Measurements from ENCODE around the gene VOPP1.
A peak's percentile ranks its signal among the peaks of the same experiment; 100 is the strongest.

Gene VOPP1

GRCh38 chr7:55561690-55562089 lies 10.6 kb downstream of the VOPP1 start:
- H3K9me3 ChIP-seq (ENCODE audit: control insufficient read depth, insufficient read depth, low read length), result no peaks in the 10 kb centered on the region
- H3K9me2 ChIP-seq (replicated peaks; ENCODE audit: control insufficient read depth, low read length), result no peaks in the 10 kb centered on the region
- no peaks in the 10 kb centered on the region for H3K27me3 ChIP-seq (ENCODE audit: control insufficient read depth, low read length)
- no peak overlapping the region for H3K27ac ChIP-seq (ENCODE audit: low read depth, low read length)
- no peak overlapping the region for H3K4me3 ChIP-seq (ENCODE audit: low read length)
- TF ChIP-seq EZH2phosphoT487 (IDR thresholded peaks at IDR 0.05; ENCODE audit: borderline replicate concordance, low read length), result no peak
- no peak for TF ChIP-seq CTCF (IDR thresholded peaks at IDR 0.05; ENCODE audit: low read depth, low read length, poor library complexity, severe bottlenecking)
- H3K36me3 ChIP-seq (ENCODE audit: control insufficient read depth, low read length), result peaks cover 1% of the 10 kb centered on the region
- peaks cover 90% of the 10 kb centered on the region for H3K4me1 ChIP-seq (ENCODE audit: control insufficient read depth, low read length)
- H3K4me2 ChIP-seq (ENCODE audit: low read length), result peak overlapping the region; percentile 6; the same call in 1 of the 2 replicates
- peaks cover 98% of the 10 kb centered on the region for H3K79me2 ChIP-seq (ENCODE audit: control insufficient read depth, low read length)
- peaks cover 18% of the 10 kb centered on the region for H3F3A ChIP-seq (ENCODE audit: control insufficient read depth, insufficient read depth)
- peaks cover 26% of the 10 kb centered on the region for H4K20me1 ChIP-seq (ENCODE audit: control insufficient read depth, insufficient read depth, low read depth, low read length)

DNA sequence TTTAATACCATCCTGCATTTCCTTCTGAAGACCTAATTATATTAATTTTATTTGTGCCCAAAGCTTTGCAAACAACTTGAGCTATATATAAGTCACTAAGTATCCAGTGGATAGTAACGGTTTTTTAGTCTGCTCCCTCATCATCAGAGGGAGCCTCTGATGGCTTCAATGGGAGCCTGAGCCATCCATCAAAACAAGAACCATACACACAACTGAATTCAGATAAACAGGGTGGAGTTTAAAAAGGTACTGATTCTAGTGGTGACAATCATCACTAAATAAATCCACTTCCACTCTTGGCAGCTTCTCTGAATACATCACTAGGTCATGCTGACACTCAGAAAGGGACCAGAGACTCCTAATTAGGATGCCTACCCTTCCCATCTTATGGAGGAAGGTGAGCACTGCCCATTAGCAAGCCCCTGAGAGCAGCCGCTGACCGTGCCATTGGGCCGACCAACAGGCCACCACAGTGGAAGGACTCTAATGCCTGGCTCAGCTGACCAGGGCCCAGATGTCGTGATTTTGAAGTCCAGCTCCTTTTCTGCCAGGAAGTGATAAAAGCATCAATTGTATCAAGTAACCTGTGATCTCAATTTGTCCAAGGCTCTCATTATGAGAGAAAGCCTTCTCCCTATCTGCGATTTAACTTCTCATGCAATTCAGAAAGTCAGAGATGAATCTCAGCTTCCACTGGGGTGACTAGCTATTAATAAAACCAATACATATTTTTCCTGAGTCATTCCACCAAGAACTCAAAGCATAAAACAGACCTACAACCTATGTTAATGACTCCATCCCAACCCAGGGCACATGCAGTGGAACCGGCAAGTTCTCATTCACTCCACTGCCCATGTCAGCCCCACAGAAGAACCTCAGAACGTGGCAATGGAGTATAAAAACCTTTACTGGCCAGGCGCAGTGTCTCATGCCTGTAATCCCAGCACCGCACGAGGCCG lies 13.1 kb downstream of the VOPP1 start:
- H3K4me1 ChIP-seq (ENCODE audit: control insufficient read depth, low read length), result peaks cover 88% of the 10 kb centered on the region
- H3K27ac ChIP-seq (ENCODE audit: low read depth, low read length), result peak overlapping the region; percentile 89
- peak overlapping the region; percentile 72 for H3K4me3 ChIP-seq (ENCODE audit: low read length)
- H3K36me3 ChIP-seq (ENCODE audit: control insufficient read depth, low read length), result peaks cover 19% of the 10 kb centered on the region
- H3F3A ChIP-seq (ENCODE audit: control insufficient read depth, insufficient read depth), result peaks cover 18% of the 10 kb centered on the region
- TF ChIP-seq EZH2phosphoT487 (IDR thresholded peaks at IDR 0.05; ENCODE audit: borderline replicate concordance, low read length), result no peak
- TF ChIP-seq CTCF (IDR thresholded peaks at IDR 0.05; ENCODE audit: low read depth, low read length, poor library complexity, severe bottlenecking), result no peak
- peaks cover 99% of the 10 kb centered on the region for H3K79me2 ChIP-seq (ENCODE audit: control insufficient read depth, low read length)
- no peaks in the 10 kb centered on the region for H3K9me2 ChIP-seq (replicated peaks; ENCODE audit: control insufficient read depth, low read length)
- peaks cover 20% of the 10 kb centered on the region for H4K20me1 ChIP-seq (ENCODE audit: control insufficient read depth, insufficient read depth, low read depth, low read length)
- H3K4me2 ChIP-seq (ENCODE audit: low read length), result peak overlapping the region; percentile 93
- no peaks in the 10 kb centered on the region for H3K27me3 ChIP-seq (ENCODE audit: control insufficient read depth, low read length)
- no peaks in the 10 kb centered on the region for H3K9me3 ChIP-seq (ENCODE audit: control insufficient read depth, insufficient read depth, low read length)

DNA sequence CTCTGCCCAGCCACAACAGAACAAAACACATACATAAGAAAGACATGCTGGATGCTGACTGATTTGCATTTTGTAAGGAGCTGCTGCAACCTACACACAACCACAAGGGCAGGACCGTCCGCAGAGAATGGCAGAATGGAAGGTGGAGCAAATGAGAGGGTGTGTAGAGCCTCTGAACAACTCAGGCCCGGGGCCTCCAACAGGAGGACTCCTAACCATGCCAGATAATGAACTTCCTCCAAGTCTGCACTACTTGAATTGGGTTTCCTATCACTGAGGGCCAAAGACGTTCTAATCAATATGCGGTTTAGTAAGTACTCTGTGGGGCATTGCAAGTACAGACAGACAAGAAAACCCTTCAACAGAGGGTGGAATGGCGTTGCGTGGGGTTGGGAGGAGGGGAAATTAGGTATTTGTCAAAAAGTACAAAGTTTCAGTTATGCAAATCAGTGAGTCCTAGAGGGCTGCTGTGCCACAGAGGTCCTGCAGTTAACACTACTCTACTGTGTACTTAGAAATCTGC lies 14.6 kb downstream of the VOPP1 start:
- H3K9me3 ChIP-seq (ENCODE audit: control insufficient read depth, insufficient read depth, low read length), result no peaks in the 10 kb centered on the region
- H3K4me2 ChIP-seq (ENCODE audit: low read length), result peak overlapping the region; percentile 93
- no peaks in the 10 kb centered on the region for H3K27me3 ChIP-seq (ENCODE audit: control insufficient read depth, low read length)
- H3K36me3 ChIP-seq (ENCODE audit: control insufficient read depth, low read length), result peaks cover 24% of the 10 kb centered on the region
- H3K27ac ChIP-seq (ENCODE audit: low read depth, low read length), result peak overlapping the region; percentile 89
- peaks cover 100% of the 10 kb centered on the region for H3K79me2 ChIP-seq (ENCODE audit: control insufficient read depth, low read length)
- peaks cover 86% of the 10 kb centered on the region for H3K4me1 ChIP-seq (ENCODE audit: control insufficient read depth, low read length)
- peaks cover 19% of the 10 kb centered on the region for H4K20me1 ChIP-seq (ENCODE audit: control insufficient read depth, insufficient read depth, low read depth, low read length)
- H3F3A ChIP-seq (ENCODE audit: control insufficient read depth, insufficient read depth), result peaks cover 18% of the 10 kb centered on the region
- H3K9me2 ChIP-seq (replicated peaks; ENCODE audit: control insufficient read depth, low read length), result no peaks in the 10 kb centered on the region
- H3K4me3 ChIP-seq (ENCODE audit: low read length), result peak overlapping the region; percentile 72
- TF ChIP-seq EZH2phosphoT487 (IDR thresholded peaks at IDR 0.05; ENCODE audit: borderline replicate concordance, low read length) (no peak), CTCF (IDR thresholded peaks at IDR 0.05; ENCODE audit: low read depth, low read length, poor library complexity, severe bottlenecking) (peak; percentile 20)

Measured in DOHH2 (cell line).